PC-9 (cell line): ENCODE results near the gene FUS.

ENCODE experiments used
- CTCF ChIP-seq: fragments of 200-600 bp; sonication (generic); conservative IDR thresholded peaks from 2 replicates; pipeline ENCODE4 v1.6.1; 2017; ENCODE audit warnings: mixed run types, antibody characterized with exemption, mild to moderate bottlenecking, moderate library complexity
- EZH2 ChIP-seq: fragments of 200-600 bp; sonication (generic); IDR thresholded peaks from 2 replicates; pipeline ENCODE4 v1.8.0; 2017; ENCODE audit warnings: antibody characterized with exemption, low read depth

GRCh38 chr16:31189412-31189778, 9.5 kb downstream of the FUS start:
- no peak for TF ChIP-seq CTCF
- no peak for TF ChIP-seq EZH2
